Measurements from ENCODE around the gene JARID2. TPM values are rescaled to one million over a fixed set of nuclear protein-coding genes. Genes with fewer than 3 reads are reported as not detected.

The JARID2 gene
- total and polyA plus RNA-seq, 12 donors, result 2.3 to 11.6 (median 8.7) TPM

GRCh38 chr6:15423286-15423993 is 177.6 kb downstream of the JARID2 start:
- intact Hi-C loops (cut with DNase I), result no loop called here
- no peak for TF ChIP-seq CTCF (IDR thresholded peaks at IDR 0.05)
- H3K27me3 ChIP-seq, result no peaks in the 10 kb centered on the region
- 81 to 83% methylated on average over 7 of the region's 7 CpGs for WGBS, 2 donors
- H3K4me3 ChIP-seq, result no peak overlapping the region
- DNase-seq (no peak), ATAC-seq (no peak)
- no peak overlapping the region for H3K27ac ChIP-seq
- H3K9me3 ChIP-seq, result peaks cover 0 to 22% (median 15%) of the 10 kb centered on the region in 11 donors
- H3K36me3 ChIP-seq, result no peaks in the 10 kb centered on the region
- peaks cover 0 to 64% (median 39%) of the 10 kb centered on the region in 9 donors for H3K4me1 ChIP-seq

GRCh38 chr6:15425947-15426346 is 180.1 kb downstream of the JARID2 start:
- TF ChIP-seq CTCF (IDR thresholded peaks at IDR 0.05), result no peak
- Histone ChIP-seq H3K27ac (peak overlapping the region in 1 of 10 donors; percentile 34), H3K36me3 (no peaks in the 10 kb centered on the region), H3K9me3 (no peaks in the 10 kb centered on the region), H3K4me3 (no peak overlapping the region), H3K4me1 (peaks cover 0 to 79% (median 53%) of the 10 kb centered on the region in 9 donors), H3K27me3 (no peaks in the 10 kb centered on the region)
- 68 to 79% methylated on average over 5 of the region's 5 CpGs for WGBS, 2 donors
- no peak for DNase-seq
- ATAC-seq, result no peak
- intact Hi-C loops (cut with DNase I), result no loop called here

- peaks cover 0 to 79% (median 56%) of the 10 kb centered on the region in 9 donors for H3K4me1 ChIP-seq
These were observed 180.5 kb downstream of the JARID2 start for GRCh38 chr6:15426395-15426794.

GRCh38 chr6:15426901-15427300 is 181.0 kb downstream of the JARID2 start:
- Histone ChIP-seq H3K36me3 (no peaks in the 10 kb centered on the region), H3K27ac (peak overlapping the region in 2 of 10 donors; percentile 17 to 34), H3K4me3 (no peak overlapping the region), H3K4me1 (peaks cover 0 to 79% (median 57%) of the 10 kb centered on the region in 9 donors), H3K27me3 (no peaks in the 10 kb centered on the region), H3K9me3 (no peaks in the 10 kb centered on the region)
- DNase-seq (no peak), ATAC-seq (peak in 1 of 8 donors; percentile 3)
- TF ChIP-seq CTCF (IDR thresholded peaks at IDR 0.05), result no peak
- intact Hi-C loops (cut with DNase I), result no loop called here
- 59 to 70% methylated on average over 3 of the region's 3 CpGs for WGBS, 2 donors

More at GRCh38 chr6:15426395-15426794, 180.5 kb downstream of the JARID2 start:
- WGBS, 2 donors, result 96 to 98% methylated on average over 2 of the region's 2 CpGs
- TF ChIP-seq CTCF (IDR thresholded peaks at IDR 0.05), result no peak
- intact Hi-C loops (cut with DNase I), result no loop called here
- H3K4me3 ChIP-seq, result no peak overlapping the region
- no peaks in the 10 kb centered on the region for H3K36me3 ChIP-seq
- no peak for ATAC-seq
- no peak for DNase-seq
- H3K9me3 ChIP-seq, result no peaks in the 10 kb centered on the region
- peak overlapping the region in 2 of 10 donors; percentile 17 to 34 for H3K27ac ChIP-seq
- no peaks in the 10 kb centered on the region for H3K27me3 ChIP-seq

All from heart right ventricle (tissue), 16 donors.